ENCODE results near the gene CELA2B.
"Not testable (repeated sequence)": the region's sequence is repeated elsewhere in the genome, so short reads cannot be mapped to it uniquely, and the experiment has no call there.

CELA2B gene

DNA sequence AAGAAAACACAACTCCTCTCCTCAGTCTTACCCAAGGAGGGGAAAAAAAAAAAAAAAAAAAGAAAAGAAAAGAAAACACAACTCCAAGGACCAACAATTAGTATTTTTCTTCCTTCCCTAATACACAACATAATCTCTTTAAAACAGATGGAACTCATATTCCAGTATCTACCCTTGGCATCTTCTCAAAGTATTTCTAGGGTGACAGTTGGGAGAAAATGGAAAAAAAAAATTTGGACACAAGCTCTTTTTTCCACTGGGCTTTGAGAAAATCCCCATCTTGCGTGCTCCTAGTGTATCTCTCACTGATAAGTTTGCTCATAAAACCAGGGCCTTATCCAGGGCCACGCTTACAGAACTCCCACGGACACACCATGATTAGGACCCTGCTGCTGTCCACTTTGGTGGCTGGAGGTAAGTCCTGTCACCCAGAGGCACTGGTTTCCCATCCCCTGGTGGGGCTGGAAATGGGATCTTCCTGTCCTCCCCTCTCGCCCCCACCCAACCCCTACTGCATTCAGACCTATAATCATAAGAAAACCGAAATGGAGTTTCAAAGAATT lies at the start of gene CELA2B:
Gene CELA2B (plus strand): TSS at position 353 of the 563 bp plus-strand sequence. CDS start 22 bp downstream, at position 375.
- DNase-seq: no peak

DNA sequence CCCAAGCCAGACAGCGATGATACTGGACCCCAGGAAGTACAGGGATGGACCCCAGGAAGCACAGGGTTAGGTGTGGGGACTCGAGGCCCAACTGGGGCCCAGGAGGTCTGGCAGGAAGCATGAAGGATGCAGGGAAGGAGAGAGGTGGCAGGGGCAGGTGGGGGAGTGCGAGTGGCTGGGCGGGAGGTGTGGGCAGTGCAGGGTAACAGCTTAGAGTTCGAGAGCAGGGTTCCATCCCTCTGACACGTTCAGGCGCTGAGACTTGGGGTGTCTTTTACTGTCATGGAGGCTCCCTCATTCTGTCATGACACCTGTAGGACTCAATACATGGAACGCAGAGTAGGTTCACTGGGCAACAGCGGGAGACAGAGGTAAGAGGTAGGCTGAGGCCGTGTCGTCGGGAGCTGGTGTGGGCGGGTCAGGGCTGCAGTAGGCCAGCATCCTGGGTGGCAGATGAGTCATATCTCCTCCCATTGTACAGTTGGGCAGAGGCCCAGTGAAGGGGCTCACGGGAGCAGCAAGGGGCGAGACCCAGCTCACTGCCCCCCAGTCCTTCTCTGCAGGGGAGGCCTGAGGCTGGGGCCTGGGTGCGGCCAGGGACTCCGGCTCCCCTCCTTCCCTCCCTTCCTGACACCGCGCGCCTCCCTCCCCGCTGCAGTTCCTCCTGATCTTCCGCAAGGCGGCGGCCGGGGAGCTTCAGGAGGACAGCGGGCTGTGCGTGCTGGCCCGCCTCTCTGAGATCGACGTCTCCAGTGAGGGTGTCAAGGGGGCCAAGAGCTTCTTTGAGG lies 49.2 kb upstream of the CELA2B start:
- peak; percentile 53 for DNase-seq

- no peak for DNase-seq
Observed at GRCh38 chr1:15427280-15427666, 48.6 kb upstream of the CELA2B start.

DNA sequence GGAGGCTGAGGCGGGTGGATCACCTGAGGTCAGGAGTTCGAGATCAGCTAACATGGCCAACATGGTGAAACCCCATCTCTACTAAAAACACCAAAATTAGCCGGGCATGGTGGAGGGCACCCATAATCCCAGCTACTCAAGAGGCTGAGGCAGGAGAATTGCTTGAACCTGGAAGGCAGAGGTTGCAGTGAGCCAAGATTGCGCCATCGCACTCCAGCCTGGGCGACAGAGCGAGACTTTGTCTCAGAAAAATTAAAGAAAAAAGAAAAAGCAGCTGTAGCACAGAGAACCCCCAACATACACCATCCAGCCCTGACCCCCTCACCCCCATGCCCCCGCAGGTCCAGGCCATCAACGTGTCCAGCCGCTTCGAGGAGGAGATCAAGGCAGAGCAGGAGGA lies 47.7 kb upstream of the CELA2B start:
- not testable (repeated sequence) for DNase-seq

DNA sequence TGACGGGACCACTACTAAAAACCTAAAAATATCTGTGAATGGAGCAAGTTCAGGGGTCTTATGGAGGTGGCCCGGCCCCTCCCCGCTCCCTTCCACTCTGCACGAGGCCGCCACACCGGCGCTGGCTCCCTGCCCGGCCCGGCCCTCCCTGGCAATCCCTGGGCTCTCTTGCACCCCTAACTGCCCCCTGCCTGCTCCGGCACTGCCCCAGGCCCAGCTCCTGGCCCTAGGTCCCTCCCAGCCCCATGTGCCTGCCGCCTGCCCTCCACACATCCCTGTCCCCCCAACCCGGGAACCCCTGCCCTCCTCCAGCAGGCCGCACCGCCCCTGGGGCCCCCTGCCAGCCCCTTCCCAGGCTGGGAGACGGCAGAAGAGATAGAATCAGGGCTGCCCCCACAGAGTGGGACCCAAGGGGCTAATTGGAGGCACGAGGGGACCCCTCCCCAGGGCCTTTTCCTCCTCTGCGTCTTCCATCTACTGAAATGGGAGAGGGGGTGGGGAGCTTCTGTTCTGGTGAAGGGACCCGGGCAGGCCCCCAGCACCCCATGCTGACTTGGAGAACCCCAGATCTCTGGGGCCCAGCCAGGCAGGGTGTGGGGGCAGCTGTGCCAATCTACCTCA lies 47.0 kb upstream of the CELA2B start:
- no peak for DNase-seq

- peak; percentile 27 for DNase-seq
Observed at GRCh38 chr1:15429701-15430149, 46.2 kb upstream of the CELA2B start.

DNA sequence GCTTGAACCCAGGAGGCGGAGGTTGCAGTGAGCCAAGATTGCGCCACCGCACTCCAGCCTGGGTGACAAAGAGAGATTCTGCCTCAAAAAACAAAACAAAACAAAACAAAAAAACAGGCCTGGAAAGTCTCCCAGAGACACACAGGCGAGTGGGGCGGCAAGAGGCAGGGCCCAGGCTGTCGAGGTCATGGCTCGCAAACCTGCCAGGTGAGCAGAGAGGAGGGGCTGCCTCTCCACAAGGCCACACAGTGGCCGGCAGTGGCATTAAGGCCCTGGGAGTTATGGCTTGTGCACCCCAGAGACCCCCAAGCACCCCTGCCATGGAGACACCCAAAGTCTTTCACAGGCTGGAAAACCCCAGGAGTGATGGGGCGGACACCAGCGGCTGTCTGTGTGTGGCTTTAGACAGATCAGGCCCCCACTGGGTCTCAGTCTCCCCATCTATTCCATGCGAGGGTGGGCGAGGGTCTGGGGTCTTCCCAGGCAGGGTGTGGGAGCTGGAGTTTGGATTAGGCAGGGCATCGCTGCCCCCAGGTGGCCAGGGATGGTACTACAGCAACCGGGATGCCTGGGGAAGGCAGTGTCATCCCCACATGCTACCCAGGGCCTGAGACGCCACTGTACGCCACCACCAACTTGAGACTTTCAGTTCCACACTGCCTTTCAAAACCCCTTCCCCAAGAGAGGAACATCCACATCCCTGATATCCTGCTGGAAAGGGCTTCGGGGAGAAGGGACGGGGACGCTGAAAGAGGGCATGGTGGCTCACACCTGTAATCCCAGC lies 44.9 kb upstream of the CELA2B start:
- DNase-seq: peak; percentile 76

DNA sequence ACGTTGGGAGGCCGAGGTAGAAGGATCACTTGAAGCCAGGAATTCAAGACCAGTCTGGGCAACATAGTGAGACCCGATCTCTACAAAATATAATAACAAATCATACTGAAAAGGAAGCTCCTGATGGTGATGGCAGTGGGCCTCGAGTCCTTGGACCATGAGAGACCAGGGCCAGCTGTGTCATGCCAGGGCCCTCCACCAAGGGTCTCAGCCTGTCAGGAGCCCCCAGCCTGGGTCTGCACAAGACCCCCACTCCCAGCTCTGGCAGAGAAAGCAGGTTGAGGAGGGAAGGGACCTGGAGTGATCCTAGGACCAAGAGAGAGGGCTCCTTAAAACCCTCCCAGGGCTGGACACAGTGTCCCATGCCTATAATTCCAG lies 44.3 kb upstream of the CELA2B start:
- peak; percentile 59 for DNase-seq

DNA sequence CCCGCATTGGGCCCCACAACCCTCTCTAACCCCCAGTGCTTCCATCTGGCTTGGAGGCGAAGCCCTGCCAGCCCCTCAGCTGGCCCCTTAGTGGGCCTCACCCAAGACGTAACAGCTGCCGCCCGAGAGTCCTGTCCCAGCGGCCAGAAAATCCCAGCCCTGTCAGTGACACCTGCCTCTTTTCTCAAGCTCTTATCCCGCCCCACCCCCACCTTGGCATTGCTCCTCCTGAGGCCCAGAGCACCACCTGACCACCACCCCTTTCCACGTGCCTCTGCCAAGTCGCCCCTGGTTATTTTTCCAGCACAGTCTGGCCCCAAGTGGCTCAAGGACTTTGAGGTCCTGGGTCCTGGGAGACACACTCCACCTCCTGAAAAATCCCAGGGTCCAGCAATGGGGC lies 43.6 kb upstream of the CELA2B start:
- DNase-seq: peak; percentile 86

DNA sequence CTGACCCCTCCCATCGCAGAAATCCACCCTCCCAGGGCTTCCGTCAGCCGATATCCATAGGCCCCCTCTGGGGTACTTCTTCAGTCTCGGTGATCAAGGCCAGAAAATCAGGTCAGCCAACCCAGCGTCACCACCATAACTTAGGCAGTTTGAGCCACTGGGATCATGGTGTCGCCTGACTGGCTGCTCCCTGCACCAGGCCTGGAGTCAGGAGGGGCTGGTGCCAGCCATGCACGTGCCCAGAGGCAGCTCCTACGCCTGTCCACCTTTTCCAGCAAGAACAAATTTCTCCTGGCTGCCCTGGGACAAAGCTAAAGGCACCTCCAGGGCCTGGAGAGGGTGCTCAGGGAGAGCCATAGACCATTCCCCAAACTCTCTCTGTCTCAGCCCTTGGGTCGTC lies 42.4 kb upstream of the CELA2B start:
- no peak for DNase-seq

DNA sequence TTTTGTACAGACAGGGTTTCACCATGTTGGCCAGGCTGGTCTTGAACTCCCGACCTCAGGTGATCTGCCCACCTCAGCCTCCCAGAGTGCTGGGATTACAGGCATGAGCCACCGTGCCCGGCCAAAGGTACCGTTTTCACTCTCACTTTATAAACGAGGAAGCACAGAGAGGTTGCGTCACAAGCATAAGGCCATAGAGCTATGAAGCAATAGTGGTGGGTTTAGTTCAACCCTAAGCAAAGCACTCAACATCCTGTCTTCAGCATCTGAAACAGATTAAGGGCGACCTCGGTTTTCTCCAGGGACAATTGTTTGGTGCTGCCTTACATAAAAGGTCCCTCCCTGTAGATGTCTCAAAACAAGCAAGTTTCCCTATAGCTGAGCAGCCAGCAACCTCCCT lies 41.2 kb upstream of the CELA2B start:
- DNase-seq: not testable (repeated sequence)

- no peak for DNase-seq
Observed at GRCh38 chr1:15435239-15436077, 40.4 kb upstream of the CELA2B start.

DNA sequence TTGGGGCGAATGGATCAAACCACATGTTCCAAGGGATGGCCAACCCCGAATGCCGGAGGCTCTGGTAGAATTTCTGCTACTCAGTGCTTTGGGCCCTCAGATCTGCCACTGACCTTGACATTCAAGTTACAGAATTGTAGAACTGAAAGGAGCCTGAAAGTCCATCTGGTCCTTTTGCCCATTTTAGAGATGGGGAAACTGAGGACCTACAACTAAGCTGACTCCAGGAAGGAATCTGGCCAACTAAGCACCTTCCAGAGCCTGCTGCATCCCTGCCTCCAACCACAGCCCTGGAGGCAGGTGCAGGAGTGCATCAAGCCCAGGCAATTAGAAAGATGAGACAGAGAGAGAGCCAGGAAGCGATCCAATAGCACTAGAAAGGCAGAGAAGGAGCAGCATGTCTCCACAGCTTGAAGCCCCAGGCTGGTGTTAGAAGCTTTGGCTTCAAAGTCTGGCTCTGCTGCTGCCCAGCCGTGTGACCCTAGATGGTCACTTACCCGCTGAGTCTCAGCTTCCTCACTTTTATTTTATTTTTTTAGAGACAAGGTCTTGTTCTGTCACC lies 38.9 kb upstream of the CELA2B start:
- peak; percentile 27 for DNase-seq

DNA sequence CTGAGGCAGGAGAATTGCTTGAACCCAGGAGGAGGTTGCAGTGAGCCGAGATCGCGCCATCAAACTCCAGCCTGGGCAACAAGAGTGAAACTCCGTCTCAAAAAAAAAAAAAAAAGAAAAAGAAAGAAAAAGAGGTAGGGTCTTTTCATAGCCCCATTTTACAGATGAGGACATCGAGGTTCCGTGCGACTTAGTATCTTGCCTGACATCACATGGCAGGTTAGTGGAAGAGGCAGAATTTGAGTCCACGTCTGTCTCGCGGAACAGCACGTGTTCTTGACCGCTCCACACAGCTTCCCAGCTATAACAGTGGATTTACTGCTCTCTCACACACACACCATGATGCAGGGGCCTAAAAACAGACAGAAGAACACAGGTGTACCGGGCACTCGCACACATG lies 36.6 kb upstream of the CELA2B start:
- DNase-seq: no peak

GRCh38 chr1:15440357-15440756 lies 35.5 kb upstream of the CELA2B start:
- no peak for DNase-seq

DNA sequence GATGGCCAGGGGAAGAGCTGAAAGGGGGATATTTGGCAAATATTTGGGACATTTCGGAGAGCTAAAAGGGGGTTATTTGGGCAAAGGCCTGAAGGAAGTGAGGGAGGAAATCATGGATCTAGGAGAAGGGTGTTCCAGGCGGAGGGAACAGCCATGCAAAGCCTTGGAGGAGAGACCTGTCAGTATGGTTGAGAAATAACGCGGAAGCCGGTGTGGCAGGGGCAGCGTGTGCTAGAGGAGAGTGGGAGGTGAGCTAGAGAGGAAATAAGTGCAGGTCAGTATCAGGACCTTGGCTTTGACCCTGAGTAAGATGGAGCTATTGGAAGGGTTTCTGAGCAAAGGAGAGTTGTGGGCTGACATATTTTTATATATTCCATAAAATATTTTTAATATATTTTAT lies 34.7 kb upstream of the CELA2B start:
- no peak for DNase-seq

GRCh38 chr1:15442119-15442518 lies 33.8 kb upstream of the CELA2B start:
- DNase-seq: no peak

- DNase-seq: no peak
Observed at GRCh38 chr1:15442759-15443158, 33.1 kb upstream of the CELA2B start.

DNA sequence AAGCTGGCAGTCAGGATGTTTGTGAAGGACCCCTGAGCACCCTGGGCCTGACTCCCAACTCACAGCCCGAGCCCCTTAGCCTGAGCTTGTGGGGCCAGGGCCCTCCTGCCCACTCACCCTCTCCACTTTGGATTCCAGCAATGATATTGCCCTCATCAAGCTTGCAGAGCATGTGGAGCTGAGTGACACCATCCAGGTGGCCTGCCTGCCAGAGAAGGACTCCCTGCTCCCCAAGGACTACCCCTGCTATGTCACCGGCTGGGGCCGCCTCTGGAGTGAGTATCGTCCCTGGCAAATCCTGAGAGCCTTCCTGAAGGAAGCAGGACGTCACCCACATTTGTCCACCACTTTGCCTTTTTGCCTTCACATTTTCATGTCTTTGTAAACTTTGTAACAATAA lies 32.6 kb upstream of the CELA2B start:
- peak; percentile 75 for DNase-seq

DNA sequence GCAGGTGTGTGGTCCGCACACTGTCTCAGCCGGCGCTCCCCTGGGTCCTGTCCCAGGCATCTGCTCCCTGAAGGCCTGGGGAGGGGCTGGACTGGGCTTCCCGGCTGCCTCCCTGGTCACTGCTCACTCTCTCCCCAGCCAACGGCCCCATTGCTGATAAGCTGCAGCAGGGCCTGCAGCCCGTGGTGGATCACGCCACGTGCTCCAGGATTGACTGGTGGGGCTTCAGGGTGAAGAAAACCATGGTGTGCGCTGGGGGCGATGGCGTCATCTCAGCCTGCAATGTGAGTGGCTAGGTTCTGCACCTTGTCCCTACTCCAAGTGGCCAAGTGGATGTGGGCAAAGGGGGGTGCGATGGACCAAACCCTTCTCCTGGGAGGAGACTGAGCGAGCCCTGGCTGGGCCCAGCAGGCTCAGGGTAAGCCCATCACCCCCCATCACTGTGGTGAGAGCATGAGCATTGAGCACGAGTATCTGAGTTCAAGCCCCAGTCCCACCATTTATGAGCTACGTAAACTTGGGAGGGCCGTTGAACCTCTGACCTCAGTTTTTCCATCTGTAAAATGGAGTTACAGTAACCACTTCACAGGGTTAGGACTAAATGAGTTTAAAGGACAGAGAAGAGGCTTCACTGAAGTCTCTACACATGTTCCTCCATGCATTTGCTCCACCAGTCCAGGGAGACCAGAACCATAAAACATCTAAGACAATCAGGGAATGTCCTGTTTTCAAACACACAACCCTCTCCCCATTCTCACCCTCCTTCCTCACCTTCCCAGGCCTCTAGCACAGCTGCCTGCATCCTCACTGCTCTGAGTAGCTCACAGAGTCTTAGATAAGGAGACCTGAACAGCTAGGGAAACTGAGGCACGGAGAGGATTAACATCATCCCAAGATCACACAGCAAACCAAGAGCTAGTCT lies 31.2 kb upstream of the CELA2B start:
- DNase-seq: no peak

Measured in DMS53 (cell line).